Femur (tissue), 1 donor: ENCODE results near the gene COL4A3.

Experiments used
- DNase-seq: peaks from one replicate; pipeline ENCODE4 v3.0.0-alpha.2; 2017

Gene COL4A3

GRCh38 chr2:227348324-227348723 is 183.9 kb downstream of the COL4A3 start:
- no peak for DNase-seq

GRCh38 chr2:227349989-227350612 is 185.7 kb downstream of the COL4A3 start:
- no peak for DNase-seq

- no peak for DNase-seq
These were observed 187.2 kb downstream of the COL4A3 start for GRCh38 chr2:227351639-227352038.

GRCh38 chr2:227360351-227360750 is 195.9 kb downstream of the COL4A3 start:
- no peak for DNase-seq

GRCh38 chr2:227363756-227364155 is 199.3 kb downstream of the COL4A3 start:
- DNase-seq = no peak
